Esophagus muscularis mucosa (tissue), 4 donors: ENCODE results near the gene ZFP14. TPM values are rescaled to one million over a fixed set of nuclear protein-coding genes. Genes with fewer than 3 reads are reported as not detected.

ENCODE experiments used
- DNase-seq: peaks from one replicate; pipeline ENCODE4 v3.0.0-alpha.2; 2017; ENCODE audit errors: extremely low spot score
- H3K27ac ChIP-seq, 4 donors: fragments of 200-600 bp; sonication (generic); replicated peaks in 1 of 4; 1 replicate in 3 of 4; 2 replicates in 1 of 4; pipeline ENCODE4 v1.5.1; 2016 to 2019; ENCODE audit warnings: mild to moderate bottlenecking in 1 of 4
- H3K27me3 ChIP-seq, 4 donors: fragments of 200-600 bp; sonication (generic); one replicate each; pipeline versions ENCODE4 v1.5.1 to v1.6.0; 2016 to 2019
- H3K36me3 ChIP-seq, 4 donors: fragments of 200-600 bp; sonication (generic); one replicate each; pipeline ENCODE4 v1.5.1; 2016 to 2019
- H3K4me1 ChIP-seq, 4 donors: fragments of 200-600 bp; sonication (generic); one replicate each; pipeline ENCODE4 v1.5.1; 2016 to 2019
- H3K4me3 ChIP-seq, 4 donors: fragments of 200-600 bp; sonication (generic); 1 replicate in 2 of 4; 2 replicates in 2 of 4; pipeline ENCODE4 v1.5.1; 2016 to 2019; ENCODE audit warnings: mild to moderate bottlenecking in 4 of 4, moderate library complexity in 1 of 4
- H3K9me3 ChIP-seq, 4 donors: fragments of 200-600 bp; sonication (generic); 1 replicate in 3 of 4; 2 replicates in 1 of 4; pipeline ENCODE4 v1.5.1; 2016 to 2019
- EP300 ChIP-seq: sonication (generic); formaldehyde crosslinking; IDR thresholded peaks from one replicate; pipeline ENCODE4 v1.6.1; 2017; ENCODE audit warnings: antibody characterized with exemption
- POLR2A ChIP-seq: fragments of 450-650 bp; IDR thresholded peaks from one replicate; pipeline ENCODE4 v1.6.1; 2017; ENCODE audit warnings: antibody characterized with exemption, moderate library complexity, mild to moderate bottlenecking, low read depth
- POLR2AphosphoS5 ChIP-seq, 2 donors: sonication (generic); formaldehyde crosslinking; IDR thresholded peaks; one replicate each; pipeline ENCODE4 v1.6.1; 2017; ENCODE audit warnings: antibody characterized with exemption in 2 of 2
- WGBS: methylation state at CpG from one replicate; pipeline ENCODE4 v1.1.5; 2018; 5-methylcytosine and 5-hydroxymethylcytosine counted together
- intact Hi-C: fragments of 100-400 bp; cut with DNase I; formaldehyde crosslinking; loops from one replicate; pipeline ENCODE4 v1.15.1; 2023
- total RNA-seq, 4 donors: library from RNA; depleted of rRNA; stranded (reverse); fragments of >200 nt; gene quantifications; one replicate each; pipeline versions ENCODE4 v1.1.0 to v1.2.1, GENCODE V29; 2016
- TF ChIP-seq, protein P1 (sequence below), 3 experiments: fragments of 200-600 bp in 2 of 3; fragments of 450-650 bp in 1 of 3; sonication (generic) in 2 of 3; IDR thresholded peaks; one replicate each; pipeline ENCODE4 v1.5.1; 2017 to 2019; ENCODE audit warnings: antibody characterized with exemption in 3 of 3, mild to moderate bottlenecking in 2 of 3, moderate library complexity in 1 of 3

Gene ZFP14
- total RNA-seq, result 1 to 10 TPM; 2.5 to 5.8 (median 4.1) TPM

DNA sequence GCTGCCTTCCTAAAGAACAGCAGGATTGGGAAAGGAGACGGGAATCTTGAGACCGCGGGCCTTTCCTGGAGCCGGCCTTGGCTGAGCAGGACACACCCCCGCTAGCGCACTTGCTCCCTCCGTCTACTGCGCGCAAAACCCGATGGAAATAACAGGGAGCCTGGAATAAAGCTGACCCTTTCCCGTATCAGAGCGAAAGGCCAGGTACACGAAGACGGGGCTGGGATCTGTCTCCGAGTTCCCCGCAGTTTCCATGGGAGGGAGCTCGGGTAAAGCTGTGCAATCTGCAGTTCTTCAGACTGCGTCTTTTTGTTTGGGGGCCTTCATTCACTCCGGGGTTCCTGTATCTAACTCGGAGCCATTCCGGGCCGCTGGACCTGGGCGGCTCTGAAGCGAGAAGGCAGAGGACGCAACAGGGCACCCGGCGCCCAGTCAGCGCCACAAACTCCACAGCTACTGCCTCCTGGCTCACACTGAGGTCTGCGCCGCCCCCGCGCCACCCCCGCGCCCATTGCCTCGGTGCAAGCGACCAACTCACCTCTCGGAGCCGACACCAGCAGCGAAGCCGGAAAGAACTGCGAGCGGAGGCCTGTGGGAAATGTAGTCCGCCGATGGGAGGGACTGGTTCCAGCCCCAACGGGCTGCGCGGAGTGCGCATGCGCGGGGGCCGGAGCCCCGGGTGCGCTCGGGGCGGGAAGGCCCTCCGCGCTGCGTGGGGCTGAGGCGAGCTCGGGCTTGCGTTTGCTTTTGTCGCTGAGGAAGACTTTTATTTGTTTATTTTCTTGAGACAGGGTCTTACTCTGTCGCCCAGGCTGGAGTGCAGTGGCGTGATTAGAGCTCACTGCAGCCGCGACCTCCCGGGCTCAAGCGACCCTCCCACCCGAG lies at the start of gene ZFP14:
ZFP14 (minus strand) TSS at position 577 of the 885 bp plus-strand sequence. CDS start 11,309 bp downstream, outside the sequence.
- DNase-seq, result peak; percentile 97
- peak within 1 kb of the TSS; percentile 72 to 90 (median 74) for H3K4me3 ChIP-seq
- peak within 1 kb of the TSS; percentile 84 to 88 (median 86) for H3K27ac ChIP-seq
- H3K9me3 ChIP-seq, result no peaks in the 10 kb centered on the region
- WGBS, result 9% methylated on average over 39 of the region's 69 CpGs
- peaks cover 11 to 27% (median 23%) of the 10 kb centered on the region in 4 donors for H3K4me1 ChIP-seq
- TF ChIP-seq POLR2A (peak; percentile 34), EP300 (no peak), POLR2AphosphoS5 (IDR thresholded peaks at IDR 0.05) (peak; percentile 95)
- TF ChIP-seq, protein P1, sequence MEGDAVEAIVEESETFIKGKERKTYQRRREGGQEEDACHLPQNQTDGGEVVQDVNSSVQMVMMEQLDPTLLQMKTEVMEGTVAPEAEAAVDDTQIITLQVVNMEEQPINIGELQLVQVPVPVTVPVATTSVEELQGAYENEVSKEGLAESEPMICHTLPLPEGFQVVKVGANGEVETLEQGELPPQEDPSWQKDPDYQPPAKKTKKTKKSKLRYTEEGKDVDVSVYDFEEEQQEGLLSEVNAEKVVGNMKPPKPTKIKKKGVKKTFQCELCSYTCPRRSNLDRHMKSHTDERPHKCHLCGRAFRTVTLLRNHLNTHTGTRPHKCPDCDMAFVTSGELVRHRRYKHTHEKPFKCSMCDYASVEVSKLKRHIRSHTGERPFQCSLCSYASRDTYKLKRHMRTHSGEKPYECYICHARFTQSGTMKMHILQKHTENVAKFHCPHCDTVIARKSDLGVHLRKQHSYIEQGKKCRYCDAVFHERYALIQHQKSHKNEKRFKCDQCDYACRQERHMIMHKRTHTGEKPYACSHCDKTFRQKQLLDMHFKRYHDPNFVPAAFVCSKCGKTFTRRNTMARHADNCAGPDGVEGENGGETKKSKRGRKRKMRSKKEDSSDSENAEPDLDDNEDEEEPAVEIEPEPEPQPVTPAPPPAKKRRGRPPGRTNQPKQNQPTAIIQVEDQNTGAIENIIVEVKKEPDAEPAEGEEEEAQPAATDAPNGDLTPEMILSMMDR (IDR thresholded peaks at IDR 0.05), result peak; percentile 18 to 24 (median 23)
- intact Hi-C loops, result loop anchor here (2.0 kb wide), 1 partner anchor 148 kb away; no protein-coding TSS in a partner anchor
- no peaks in the 10 kb centered on the region for H3K27me3 ChIP-seq
- H3K36me3 ChIP-seq, result no peaks in the 10 kb centered on the region

DNA sequence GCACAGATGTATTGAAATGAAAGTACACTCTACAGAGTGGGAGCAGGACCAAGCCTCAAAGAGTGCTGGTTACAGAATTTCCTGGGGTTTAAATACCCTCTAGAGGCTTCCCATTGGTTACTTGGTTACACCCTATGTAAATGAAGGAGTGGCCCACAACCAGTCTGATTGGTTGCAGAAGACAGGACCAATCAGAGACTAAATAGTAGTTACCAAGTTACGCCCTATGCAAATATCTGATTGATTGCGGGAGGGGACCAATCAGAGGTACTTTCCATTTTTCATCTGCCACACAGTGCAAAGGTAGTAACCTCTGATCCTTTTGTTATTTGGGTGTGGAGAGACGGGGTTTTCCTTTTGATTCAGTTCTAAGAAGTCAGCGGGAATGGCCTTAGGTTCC lies 44.9 kb upstream of the ZFP14 start:
- TF ChIP-seq EP300 (no peak), POLR2AphosphoS5 (IDR thresholded peaks at IDR 0.05) (no peak)
- TF ChIP-seq, protein P1 (IDR thresholded peaks at IDR 0.05), result no peak
- Histone ChIP-seq H3K36me3 (no peaks in the 10 kb centered on the region), H3K4me3 (no peak overlapping the region), H3K9me3 (no peaks in the 10 kb centered on the region), H3K4me1 (peaks cover 2 to 16% (median 11%) of the 10 kb centered on the region in 4 donors), H3K27me3 (peaks cover 0 to 8% (median 0%) of the 10 kb centered on the region in 4 donors), H3K27ac (no peak overlapping the region)
- no peak for DNase-seq
- intact Hi-C loops, result loop anchor here (5.0 kb wide), 1 partner anchor 63 kb away; the partner anchor contains the start of gene ZNF566
- 87% methylated on average over 4 of the region's 4 CpGs for WGBS

DNA sequence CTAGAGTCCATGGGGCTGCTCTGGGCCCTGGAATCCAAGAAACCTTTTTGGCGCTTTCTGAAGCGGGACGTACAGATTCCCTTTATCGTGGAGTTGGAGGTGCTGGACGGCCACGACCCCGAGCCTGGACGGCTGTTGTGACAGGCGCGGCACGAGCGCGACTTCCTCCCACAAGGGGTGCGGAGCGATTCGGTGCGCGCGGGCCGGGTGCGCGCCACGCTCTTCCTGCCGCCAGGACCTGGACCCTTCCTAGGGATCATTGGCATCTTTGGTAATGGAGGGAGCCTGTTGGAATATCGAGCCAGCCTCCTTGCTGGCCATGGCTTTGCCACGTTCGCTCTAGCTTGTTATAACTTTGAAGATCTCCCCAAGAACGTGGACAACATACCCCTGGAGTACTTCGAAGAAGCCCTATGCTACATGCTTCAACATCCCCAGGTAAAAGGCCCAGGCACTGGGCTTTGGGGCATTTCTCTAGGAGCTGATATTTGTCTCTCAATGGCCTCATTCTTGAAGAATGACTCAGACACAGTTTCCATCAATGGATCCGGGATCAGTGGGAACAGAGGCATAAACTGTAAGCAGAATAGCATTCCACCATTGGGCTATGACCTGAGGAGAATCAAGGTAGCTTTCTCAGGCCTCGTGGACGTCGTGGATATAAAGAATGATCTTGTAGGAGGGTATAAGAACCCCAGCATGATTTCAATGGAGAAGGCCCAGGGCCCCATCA lies 42.9 kb upstream of the ZFP14 start:
- H3K36me3 ChIP-seq, result no peaks in the 10 kb centered on the region
- peaks cover 13 to 30% (median 23%) of the 10 kb centered on the region in 4 donors for H3K4me1 ChIP-seq
- H3K9me3 ChIP-seq, result no peaks in the 10 kb centered on the region
- DNase-seq, result no peak
- peaks cover 0 to 8% (median 0%) of the 10 kb centered on the region in 4 donors for H3K27me3 ChIP-seq
- WGBS, result 28% methylated on average over 33 of the region's 33 CpGs
- H3K27ac ChIP-seq, result peak overlapping the region; percentile 58 to 68 (median 64)
- TF ChIP-seq POLR2A (no peak), EP300 (no peak), POLR2AphosphoS5 (IDR thresholded peaks at IDR 0.05) (no peak)
- TF ChIP-seq, protein P1 (IDR thresholded peaks at IDR 0.05), result no peak
- intact Hi-C loops, result loop anchor here (5.0 kb wide), 1 partner anchor 65 kb away; the partner anchor contains the start of gene ZNF566
- H3K4me3 ChIP-seq, result peak overlapping the region; percentile 54 to 59 (median 58)

DNA sequence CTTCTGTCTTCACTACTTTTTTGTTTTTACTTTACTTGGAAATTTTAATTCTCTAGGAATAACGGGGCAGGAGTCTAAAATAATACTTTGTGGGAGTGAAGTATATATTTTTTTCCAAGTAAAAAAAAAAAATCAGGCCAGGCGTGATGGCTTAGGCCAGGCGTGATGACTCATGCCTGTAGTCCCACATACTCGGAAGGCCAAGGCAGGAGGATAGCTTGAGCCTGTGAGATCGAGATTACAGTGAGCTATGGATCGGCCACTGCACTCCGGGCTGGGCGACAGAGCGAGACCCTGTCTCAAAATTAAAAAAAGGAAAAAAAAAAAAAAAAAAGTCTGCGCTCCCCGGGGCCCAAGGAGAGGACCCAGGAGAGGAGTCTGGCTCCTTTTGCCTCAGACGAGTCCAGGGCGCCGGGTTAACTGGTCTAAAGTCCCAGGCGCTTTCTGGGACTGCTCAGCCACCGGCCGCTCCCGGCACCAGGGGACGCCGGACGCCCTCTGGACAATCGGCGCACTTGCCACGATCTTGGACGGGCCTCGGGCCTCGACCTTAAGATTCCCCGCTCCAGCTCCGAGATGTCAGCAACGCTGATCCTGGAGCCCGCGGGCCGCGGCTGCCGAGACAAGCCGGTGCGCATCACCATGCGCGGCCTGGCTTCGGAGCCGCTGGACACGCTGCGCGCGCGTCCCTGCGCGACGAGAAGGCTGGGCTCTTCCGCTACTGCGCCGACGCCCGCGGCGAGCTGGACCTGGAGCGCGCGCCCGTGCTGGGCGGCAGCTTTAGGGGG lies 42.2 kb upstream of the ZFP14 start:
- Histone ChIP-seq H3K4me3 (peak overlapping the region; percentile 54 to 59 (median 58)), H3K27ac (peak overlapping the region; percentile 58 to 68 (median 64)), H3K9me3 (no peaks in the 10 kb centered on the region), H3K4me1 (peaks cover 13 to 37% (median 25%) of the 10 kb centered on the region in 4 donors), H3K27me3 (peaks cover 0 to 8% (median 0%) of the 10 kb centered on the region in 4 donors), H3K36me3 (no peaks in the 10 kb centered on the region)
- intact Hi-C loops, result loop anchor here (5.0 kb wide), 1 partner anchor 66 kb away; the partner anchor contains the start of gene ZNF566
- WGBS, result 15% methylated on average over 25 of the region's 61 CpGs
- TF ChIP-seq POLR2A (no peak), POLR2AphosphoS5 (IDR thresholded peaks at IDR 0.05) (peak in 1 of 2 donors; percentile 37), EP300 (no peak)
- TF ChIP-seq, protein P1 (IDR thresholded peaks at IDR 0.05), result no peak
- DNase-seq, result no peak
